NCI-H510A treated with DMSO at 0.1 percent for 48 hours (cell line): Measurements from ENCODE around the gene SMARCA2.

ENCODE experiments used
- DNase-seq: peaks from one replicate; lab custom pipeline; 2025; lab: John Stamatoyannopoulos, UW

The SMARCA2 gene

DNA sequence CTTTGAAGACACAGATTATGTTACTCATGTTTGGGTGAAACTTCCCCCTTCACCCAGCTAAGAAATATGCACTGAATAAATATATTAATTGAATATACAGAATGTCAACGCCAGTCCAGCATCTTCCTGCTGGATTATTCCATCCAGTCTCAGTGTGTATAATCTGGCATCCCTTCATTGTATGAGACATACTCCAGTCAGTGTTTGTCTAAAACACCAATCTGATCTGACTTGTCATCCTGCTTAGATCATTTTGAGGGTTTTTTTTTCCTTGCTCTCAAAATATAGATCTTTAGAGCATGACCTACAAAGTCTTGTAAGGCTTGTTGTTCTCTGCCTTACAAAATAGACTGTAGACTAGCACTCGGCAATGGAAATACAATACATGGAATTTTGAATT lies 195.1 kb downstream of the SMARCA2 start:
- DNase-seq, result no peak

DNA sequence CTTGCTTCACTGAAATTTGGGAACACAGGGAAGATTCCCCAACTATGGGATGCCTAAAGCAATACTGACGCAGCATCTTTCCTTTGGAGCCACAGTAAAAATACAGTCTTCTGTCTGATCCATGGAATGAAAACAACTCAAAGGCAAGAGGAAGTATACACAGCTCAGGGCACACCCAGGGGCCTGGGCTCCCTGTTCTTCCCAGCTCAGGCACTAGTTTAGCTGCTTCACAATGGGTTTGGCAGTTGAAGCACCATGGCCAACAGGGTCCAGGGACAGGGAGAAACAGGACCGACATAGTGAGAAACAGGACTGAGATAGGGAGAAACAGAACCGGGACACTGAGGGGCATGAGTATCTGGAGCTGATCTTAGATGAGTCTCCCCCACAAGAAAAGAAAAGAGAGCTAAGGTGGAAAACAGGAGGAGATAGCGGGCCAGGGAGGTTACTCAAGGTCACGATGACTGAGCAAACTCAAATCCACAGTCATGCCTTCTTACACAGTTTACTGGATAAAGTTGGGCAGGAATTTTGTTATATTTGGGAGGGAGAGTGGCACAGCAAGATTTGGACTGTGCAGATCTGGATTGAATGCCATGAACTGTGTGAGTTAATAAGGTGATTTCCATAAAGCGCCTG lies 198.8 kb downstream of the SMARCA2 start:
- DNase-seq, result no peak

- DNase-seq, result no peak
Observed at GRCh38 chr9:2214707-2215106, 199.6 kb downstream of the SMARCA2 start.

DNA sequence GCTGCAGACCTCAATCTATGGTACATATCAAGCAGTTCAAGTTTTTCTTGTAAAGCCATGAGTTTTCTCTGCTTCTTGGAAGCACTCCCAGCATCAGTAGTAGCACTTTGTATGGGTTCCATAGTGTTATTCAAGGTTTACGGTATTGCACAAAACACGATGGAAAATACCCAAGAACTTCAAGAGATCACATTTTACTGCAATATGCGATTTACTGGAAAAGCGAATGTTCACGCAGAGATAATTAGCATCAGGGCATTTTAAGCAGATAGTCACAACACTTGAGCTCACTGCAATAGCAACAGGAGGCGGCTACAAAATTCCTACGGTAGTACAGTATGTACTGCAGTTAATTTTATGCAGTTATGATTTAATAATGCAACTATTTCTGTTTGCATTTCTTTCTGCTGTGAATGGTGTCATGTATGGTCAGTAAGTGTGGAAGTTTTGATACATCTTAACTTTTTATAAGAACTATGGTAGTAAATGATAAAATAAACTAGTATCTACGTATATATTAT lies 200.8 kb downstream of the SMARCA2 start:
- DNase-seq, result no peak

DNA sequence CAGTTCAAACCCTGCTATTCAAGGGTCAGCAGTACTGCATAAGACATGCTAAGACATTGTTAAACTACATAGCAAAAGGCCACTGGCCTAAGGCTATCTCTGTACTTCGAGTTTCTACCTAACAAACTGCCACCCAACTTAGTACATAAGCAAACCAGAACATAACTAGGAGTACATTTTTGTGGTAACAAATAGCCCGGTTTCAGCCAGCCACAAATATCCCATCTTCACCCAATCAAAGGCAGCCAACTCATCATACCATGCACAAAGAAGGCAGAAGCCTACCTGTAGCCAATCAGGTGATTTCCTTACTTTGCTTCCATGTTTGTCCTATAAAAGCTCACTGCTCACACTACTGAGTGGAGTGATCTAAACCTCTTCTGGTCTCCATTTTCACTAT lies 201.4 kb downstream of the SMARCA2 start:
- DNase-seq, result no peak

DNA sequence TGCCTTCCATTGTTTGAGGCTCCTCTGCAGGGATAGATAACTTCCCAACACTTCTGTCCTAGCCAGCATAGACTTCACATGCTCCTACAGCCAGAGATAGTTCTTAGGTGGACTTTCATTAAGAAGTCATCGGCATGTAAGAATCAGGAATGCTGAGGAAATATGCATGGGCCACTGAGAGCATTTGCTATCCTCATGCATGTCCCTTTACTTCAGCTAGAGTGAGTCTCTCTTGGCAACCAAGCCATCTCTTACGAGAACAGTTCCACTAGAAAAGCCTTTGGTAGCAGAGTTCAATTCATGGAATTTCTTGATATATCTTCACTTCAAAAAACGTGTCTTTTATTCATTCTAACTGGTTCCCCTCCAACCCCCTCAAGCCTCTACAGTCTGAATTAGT lies 202.4 kb downstream of the SMARCA2 start:
- no peak for DNase-seq

DNA sequence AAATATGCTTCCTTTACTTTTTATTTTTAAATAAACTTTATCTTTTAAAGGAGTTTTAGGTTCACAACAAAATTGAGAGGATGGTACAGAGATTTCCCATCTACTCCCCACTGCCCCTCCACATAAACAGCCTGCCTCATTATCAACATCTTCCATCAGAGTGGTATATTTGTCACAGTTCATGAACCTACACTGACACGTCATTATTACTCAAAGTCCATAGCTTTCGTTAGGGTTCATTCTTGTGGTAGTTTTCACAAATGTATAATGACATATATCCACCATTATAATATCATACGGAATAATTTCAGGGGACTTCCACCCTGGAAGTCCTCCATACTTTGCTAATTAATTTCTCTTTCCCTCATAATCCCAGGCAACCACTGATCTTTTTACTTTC lies 204.9 kb downstream of the SMARCA2 start:
- DNase-seq, result no peak

DNA sequence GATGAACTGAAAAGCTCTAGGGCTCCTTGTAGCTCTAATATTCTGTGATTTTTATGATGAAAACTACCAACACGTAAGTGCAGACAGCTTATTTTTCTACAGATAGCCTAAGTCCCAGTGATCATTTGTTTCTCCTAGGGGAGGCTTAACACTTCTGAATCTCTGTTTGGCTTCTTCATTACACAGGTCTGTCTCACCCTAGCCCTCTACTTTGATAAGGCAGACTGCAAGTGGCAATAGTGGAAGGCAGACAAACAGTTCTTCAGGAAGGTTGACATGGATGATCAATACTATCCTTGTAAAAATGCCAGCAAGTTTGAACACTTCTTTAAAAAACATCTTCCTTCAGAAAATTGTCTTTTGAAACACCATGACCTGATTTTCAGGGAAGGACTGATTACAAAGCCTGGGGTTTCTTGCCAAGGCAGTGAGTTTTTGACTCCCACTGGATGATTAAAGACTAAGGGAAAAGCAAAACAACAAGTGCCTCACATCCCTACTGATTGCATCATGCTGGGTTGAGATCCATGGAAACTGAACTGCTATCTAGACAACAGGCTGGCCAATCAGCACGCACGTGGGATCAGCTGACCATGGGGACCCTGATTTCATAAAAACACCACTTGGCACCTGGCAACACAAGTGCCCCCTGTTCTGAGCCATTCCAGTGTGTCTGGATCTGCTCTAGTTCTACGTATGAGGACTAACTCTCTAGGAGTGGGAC lies 212.2 kb downstream of the SMARCA2 start:
- DNase-seq, result no peak

DNA sequence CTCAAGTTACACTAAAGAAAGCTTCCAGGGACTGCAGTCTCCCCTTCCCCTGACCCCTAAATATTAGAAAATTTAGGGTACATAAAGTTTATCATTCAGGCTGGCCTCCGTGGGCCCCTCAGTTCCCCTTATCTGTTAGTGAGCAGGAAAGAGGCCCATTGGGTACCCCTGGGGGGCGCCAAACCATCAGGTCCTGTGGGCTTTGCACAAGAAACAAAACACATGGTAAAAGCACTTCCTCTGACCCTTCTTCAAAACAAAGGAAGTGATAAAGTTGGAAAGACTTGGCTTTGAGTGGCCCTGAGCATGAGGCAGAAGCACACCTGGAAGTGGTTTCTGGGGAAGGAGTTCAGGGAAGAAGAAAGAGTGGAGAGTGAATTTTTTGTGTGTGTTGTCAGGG lies 213.0 kb downstream of the SMARCA2 start:
- DNase-seq, result no peak

DNA sequence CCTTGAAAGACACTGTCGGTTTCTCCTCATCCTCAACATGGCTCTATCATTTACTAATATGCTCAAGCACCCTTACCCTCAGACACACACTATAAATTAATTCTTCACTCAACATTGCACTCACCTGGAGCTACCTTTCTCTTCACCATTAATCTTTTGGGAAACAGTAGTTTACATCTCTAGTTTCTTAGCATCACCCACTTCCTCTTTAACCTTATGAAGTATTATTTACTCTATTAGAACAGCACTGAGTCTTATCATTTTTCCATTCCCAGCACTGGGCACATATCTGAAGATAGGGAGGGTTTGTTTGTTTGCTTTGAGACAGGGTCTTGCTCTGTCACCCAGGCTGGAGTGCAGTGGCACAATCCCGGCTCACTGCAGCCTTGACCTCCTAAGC lies 213.5 kb downstream of the SMARCA2 start:
- no peak for DNase-seq

DNA sequence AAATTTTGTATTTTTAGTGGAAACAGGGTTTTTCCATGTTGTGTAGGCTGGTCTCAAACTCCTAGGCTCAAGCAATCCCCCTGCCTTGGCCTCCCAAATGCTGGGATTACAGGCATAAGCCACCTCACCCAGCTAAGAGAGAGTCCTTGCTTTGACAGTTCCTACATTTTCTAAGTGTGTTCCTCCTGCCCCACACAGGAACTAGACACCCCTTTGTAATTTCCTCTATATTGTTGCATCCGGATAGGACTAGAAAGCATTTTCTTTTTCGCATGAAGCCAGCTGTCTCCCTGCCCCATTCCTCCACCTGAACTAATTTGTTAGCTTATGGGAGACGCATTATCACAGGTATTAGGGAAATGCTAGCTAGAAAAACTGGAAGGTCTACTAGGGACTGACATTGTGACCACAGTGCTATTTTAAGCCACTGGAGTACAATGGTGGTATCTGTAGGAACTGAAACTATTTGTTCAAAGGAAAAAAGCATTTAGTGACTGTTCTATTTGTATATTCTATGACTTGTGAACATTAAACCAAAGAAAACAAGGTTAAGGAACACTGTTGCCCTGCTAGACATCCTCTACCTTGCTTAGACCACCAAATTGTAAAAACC lies 214.1 kb downstream of the SMARCA2 start:
- DNase-seq, result no peak

GRCh38 chr9:2230362-2230761 lies 215.2 kb downstream of the SMARCA2 start:
- no peak for DNase-seq

GRCh38 chr9:2231101-2231500 lies 216.0 kb downstream of the SMARCA2 start:
- no peak for DNase-seq

GRCh38 chr9:2231829-2232228 lies 216.7 kb downstream of the SMARCA2 start:
- DNase-seq, result no peak

- DNase-seq, result no peak
Observed at GRCh38 chr9:2233274-2233673, 218.1 kb downstream of the SMARCA2 start.

GRCh38 chr9:2234371-2234893 lies 219.3 kb downstream of the SMARCA2 start:
- DNase-seq, result peak; percentile 47

- no peak for DNase-seq
Observed at GRCh38 chr9:2235623-2236022, 220.5 kb downstream of the SMARCA2 start.

GRCh38 chr9:2236850-2237249 lies 221.7 kb downstream of the SMARCA2 start:
- DNase-seq, result no peak

DNA sequence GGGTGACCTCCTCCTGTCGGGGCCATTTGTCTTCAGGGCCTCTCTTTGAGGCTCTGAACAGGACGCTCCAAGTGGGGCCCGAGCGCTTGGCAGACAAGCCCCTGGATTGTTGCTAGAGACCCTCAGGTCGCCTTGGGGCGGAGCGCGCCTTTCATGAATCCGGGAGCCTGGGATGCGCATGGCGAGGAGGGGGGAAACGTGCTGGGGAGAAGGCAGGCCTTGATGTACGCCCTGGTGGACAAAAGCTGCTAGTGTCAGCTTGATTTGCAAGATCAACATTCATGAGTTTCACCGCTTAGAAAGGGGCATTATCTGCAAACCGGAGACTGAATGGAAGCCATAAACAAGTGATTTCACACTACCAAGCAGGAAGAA lies 226.3 kb downstream of the SMARCA2 start:
- peak; percentile 82 for DNase-seq

DNA sequence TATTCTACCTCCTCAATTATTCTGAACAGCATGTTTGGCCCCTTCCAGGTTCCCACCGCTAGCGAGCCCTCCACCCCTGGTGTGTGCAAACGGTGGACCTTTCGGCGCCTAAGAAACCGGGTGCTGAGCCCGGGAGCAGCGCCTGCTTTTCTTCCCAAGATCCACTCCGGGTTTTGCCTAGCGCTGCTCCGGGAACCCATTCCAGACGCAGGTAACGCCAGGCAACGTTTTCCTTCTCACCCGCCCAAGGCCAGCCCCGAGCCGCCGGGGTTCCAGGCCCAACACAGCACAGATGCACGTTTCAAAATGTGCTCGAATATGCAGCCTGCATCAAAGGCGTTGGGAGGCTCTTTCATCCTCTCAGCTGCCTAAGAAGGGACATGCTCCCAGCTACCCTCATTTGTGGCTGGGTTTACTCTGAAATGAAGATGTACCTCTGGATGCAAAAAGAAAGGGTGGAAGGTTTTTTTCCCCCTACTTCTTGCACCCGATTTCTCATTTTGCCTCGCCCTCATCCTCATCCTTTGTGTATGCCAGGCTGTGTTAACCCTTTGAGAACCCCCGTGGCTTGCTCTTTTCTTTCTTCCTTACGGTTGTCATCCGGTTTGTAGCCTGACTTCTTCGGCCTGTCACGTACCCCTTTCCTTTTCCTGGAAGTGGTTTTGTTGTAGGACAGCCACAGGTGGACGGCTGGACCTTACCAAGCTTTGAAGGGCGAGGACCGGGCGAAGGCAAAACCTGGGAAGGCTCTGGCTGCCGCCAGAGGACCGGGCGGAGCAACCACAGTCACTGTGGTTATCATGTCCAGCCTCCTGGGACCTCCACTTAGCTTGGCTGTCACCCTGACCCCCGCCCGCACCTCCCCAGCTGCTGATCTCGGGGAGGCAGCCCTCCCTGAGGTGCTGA lies 226.9 kb downstream of the SMARCA2 start:
- DNase-seq, result peak; percentile 90

- peak; percentile 72 for DNase-seq
Observed at GRCh38 chr9:2242831-2243330, 227.7 kb downstream of the SMARCA2 start.
